ENCODE measurements around the gene IL1RAPL1.

DNA sequence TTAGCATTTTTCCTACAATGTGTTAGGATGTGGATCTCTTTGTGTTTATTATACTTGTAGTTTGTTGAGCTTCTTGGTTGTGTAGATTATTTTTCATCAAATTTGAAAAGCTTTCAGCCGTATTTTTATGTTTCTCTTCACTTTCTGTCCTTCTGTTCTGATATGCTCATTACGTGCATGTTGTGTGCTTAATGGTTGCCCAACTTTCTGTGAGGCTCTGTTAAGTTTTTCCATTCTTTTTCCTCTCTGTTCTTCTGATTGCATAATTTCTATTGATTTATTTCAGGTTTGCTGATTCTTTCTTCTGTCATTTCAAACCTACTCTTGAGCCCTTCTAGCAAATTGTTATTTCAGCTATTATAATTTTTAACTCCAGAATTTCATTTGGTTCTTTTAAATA is 478.2 kb downstream of the IL1RAPL1 start:
- no peak for TF ChIP-seq EZH2 (IDR thresholded peaks at IDR 0.05; ENCODE audit: borderline replicate concordance, low read length)
- TF ChIP-seq, protein P1, sequence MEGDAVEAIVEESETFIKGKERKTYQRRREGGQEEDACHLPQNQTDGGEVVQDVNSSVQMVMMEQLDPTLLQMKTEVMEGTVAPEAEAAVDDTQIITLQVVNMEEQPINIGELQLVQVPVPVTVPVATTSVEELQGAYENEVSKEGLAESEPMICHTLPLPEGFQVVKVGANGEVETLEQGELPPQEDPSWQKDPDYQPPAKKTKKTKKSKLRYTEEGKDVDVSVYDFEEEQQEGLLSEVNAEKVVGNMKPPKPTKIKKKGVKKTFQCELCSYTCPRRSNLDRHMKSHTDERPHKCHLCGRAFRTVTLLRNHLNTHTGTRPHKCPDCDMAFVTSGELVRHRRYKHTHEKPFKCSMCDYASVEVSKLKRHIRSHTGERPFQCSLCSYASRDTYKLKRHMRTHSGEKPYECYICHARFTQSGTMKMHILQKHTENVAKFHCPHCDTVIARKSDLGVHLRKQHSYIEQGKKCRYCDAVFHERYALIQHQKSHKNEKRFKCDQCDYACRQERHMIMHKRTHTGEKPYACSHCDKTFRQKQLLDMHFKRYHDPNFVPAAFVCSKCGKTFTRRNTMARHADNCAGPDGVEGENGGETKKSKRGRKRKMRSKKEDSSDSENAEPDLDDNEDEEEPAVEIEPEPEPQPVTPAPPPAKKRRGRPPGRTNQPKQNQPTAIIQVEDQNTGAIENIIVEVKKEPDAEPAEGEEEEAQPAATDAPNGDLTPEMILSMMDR (conservative IDR thresholded peaks at IDR 0.05 in 1 of 2, IDR thresholded peaks at IDR 0.05 in 1 of 2; ENCODE audit: extremely low read depth in 1 of 2, insufficient read depth in 1 of 2, low read depth in 1 of 2, low read length in 2 of 2) = no peak

All from mammary epithelial cell (primary cell).